Measurements from ENCODE around the gene WBP1. TPM values are rescaled to one million over a fixed set of nuclear protein-coding genes. Genes with fewer than 3 reads are reported as not detected.
"Not testable (repeated sequence)": the region's sequence is repeated elsewhere in the genome, so short reads cannot be mapped to it uniquely, and the experiment has no call there.

WBP1 gene
- total RNA-seq, 4 donors from 2014 or later: 44.2 to 91.5 (median 47.0) TPM

DNA sequence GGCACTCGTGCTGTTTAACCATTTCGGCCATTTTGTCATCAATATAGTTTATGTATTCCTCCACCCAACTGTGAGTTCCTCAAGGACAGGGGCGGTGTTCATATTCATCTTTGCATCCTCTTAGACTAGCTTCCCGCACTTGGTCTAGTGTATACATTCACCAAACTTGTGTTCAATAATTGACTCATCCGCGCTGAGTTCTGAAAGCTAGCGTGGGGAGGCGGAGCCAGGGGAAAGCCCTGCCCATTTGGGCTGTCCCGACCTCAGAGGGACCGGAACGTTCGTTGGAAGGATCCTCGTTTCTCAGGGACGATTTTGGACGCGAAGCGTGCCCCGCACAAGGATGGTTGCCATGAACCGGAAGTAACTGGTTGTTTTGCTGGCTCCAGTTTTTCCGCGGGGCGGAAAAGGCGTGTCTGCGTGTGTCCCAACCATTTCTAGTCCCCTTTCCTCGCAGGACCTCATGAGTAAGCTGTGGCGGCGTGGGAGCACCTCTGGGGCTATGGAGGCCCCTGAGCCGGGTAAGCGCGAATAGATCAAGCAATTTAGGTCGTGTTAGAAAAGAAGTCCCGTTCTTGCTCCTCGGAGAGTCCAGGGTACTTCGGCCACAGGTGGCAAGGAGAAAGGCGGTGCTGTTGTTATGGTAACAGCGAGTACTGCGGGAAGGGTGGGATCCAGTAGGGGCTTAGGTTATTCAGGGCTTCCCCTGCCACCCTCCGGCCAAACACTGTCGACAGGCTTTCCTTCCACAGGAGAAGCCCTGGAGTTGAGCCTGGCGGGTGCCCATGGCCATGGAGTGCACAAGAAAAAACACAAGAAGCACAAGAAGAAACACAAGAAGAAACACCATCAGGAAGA lies 3.4 kb upstream of the WBP1 start, which contains the start of gene INO80B:
INO80B (plus strand) TSS at position 434 of the 858 bp plus-strand sequence; CDS start at position 464, 30 bp downstream.
- Histone ChIP-seq H3K9me3 (no peaks in the 10 kb centered on the region), H3K27ac (peak within 1 kb of the TSS in 3 of 4 donors; percentile 74 to 82 (median 76)), H3K4me3 (peak within 1 kb of the TSS; percentile 54 to 79), H3K4me1 (peaks cover 2 to 44% (median 29%) of the 10 kb centered on the region in 3 donors), H3K27me3 (no peaks in the 10 kb centered on the region), H3K36me3 (no peaks in the 10 kb centered on the region)
- peak; percentile 61 for ATAC-seq
- TF ChIP-seq POLR2AphosphoS5 (IDR thresholded peaks at IDR 0.05): peak; percentile 91
- TF ChIP-seq POLR2A (IDR thresholded peaks at IDR 0.05): peak in 1 of 2 donors; percentile 12
- TF ChIP-seq, protein P1, sequence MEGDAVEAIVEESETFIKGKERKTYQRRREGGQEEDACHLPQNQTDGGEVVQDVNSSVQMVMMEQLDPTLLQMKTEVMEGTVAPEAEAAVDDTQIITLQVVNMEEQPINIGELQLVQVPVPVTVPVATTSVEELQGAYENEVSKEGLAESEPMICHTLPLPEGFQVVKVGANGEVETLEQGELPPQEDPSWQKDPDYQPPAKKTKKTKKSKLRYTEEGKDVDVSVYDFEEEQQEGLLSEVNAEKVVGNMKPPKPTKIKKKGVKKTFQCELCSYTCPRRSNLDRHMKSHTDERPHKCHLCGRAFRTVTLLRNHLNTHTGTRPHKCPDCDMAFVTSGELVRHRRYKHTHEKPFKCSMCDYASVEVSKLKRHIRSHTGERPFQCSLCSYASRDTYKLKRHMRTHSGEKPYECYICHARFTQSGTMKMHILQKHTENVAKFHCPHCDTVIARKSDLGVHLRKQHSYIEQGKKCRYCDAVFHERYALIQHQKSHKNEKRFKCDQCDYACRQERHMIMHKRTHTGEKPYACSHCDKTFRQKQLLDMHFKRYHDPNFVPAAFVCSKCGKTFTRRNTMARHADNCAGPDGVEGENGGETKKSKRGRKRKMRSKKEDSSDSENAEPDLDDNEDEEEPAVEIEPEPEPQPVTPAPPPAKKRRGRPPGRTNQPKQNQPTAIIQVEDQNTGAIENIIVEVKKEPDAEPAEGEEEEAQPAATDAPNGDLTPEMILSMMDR (IDR thresholded peaks at IDR 0.05): no peak
- TF ChIP-seq EP300 (IDR thresholded peaks at IDR 0.05): no peak
- WGBS, 2 donors (ENCODE audit: low coverage in 1 of 2): 0 to 1% methylated on average over 2 to 16 of the region's 40 CpGs

- no peak for ATAC-seq
- H3K4me3 ChIP-seq: peak overlapping the region; percentile 58 to 79
- 0 to 6% methylated on average over 3 to 7 of the region's 27 CpGs for WGBS, 2 donors (ENCODE audit: low coverage in 1 of 2)
- TF ChIP-seq POLR2A (IDR thresholded peaks at IDR 0.05) (no peak), POLR2AphosphoS5 (IDR thresholded peaks at IDR 0.05) (no peak), EP300 (IDR thresholded peaks at IDR 0.05) (no peak)
- TF ChIP-seq, protein P1 (IDR thresholded peaks at IDR 0.05): no peak
- peaks cover 0 to 13% of the 10 kb centered on the region in 2 donors for H3K36me3 ChIP-seq
- H3K27ac ChIP-seq: peak overlapping the region; percentile 80 to 98 (median 94)
- no peaks in the 10 kb centered on the region for H3K27me3 ChIP-seq
- peaks cover 2 to 44% (median 29%) of the 10 kb centered on the region in 3 donors for H3K4me1 ChIP-seq
- no peaks in the 10 kb centered on the region for H3K9me3 ChIP-seq
Measured at GRCh38 chr2:74457129-74457548, 1.1 kb upstream of the WBP1 start.

GRCh38 chr2:74457549-74458131 lies 598 bp upstream of the WBP1 start:
- Histone ChIP-seq H3K9me3 (no peaks in the 10 kb centered on the region), H3K4me1 (peaks cover 2 to 44% (median 29%) of the 10 kb centered on the region in 3 donors), H3K4me3 (peak overlapping the region; percentile 58 to 79), H3K36me3 (peaks cover 0 to 18% of the 10 kb centered on the region in 2 donors), H3K27ac (peak overlapping the region; percentile 80 to 98 (median 94)), H3K27me3 (no peaks in the 10 kb centered on the region)
- TF ChIP-seq POLR2AphosphoS5 (IDR thresholded peaks at IDR 0.05): no peak
- TF ChIP-seq POLR2A (IDR thresholded peaks at IDR 0.05): peak; percentile 28 to 29
- peak; percentile 8 for ATAC-seq
- WGBS, 2 donors (ENCODE audit: low coverage in 1 of 2): 0% methylated on average over 4 of the region's 46 CpGs; no CpG with 5 or more reads in 1 of the 2 donors

GRCh38 chr2:74458938-74459363 lies 713 bp downstream of the WBP1 start:
- Histone ChIP-seq H3K36me3 (peaks cover 0 to 25% of the 10 kb centered on the region in 2 donors), H3K9me3 (no peaks in the 10 kb centered on the region), H3K4me3 (peak overlapping the region; percentile 67 to 79), H3K4me1 (peaks cover 2 to 48% (median 31%) of the 10 kb centered on the region in 3 donors), H3K27ac (peak overlapping the region in 3 of 4 donors; percentile 84 to 91 (median 87)), H3K27me3 (no peaks in the 10 kb centered on the region)
- no peak for ATAC-seq
- TF ChIP-seq POLR2A (IDR thresholded peaks at IDR 0.05): no peak
- no peak for TF ChIP-seq EP300 (IDR thresholded peaks at IDR 0.05)
- TF ChIP-seq POLR2AphosphoS5 (IDR thresholded peaks at IDR 0.05): no peak
- TF ChIP-seq, protein P1 (IDR thresholded peaks at IDR 0.05): no peak
- 0 to 6% methylated on average over 4 to 10 of the region's 10 CpGs for WGBS, 2 donors (ENCODE audit: low coverage in 1 of 2)

GRCh38 chr2:74459503-74460118 lies 1.4 kb downstream of the WBP1 start:
- TF ChIP-seq POLR2AphosphoS5 (IDR thresholded peaks at IDR 0.05): peak; percentile 2
- Histone ChIP-seq H3K4me1 (peaks cover 5 to 50% (median 35%) of the 10 kb centered on the region in 3 donors), H3K36me3 (peaks cover 0 to 25% of the 10 kb centered on the region in 2 donors)
- not testable (repeated sequence) for ATAC-seq, H3K27ac ChIP-seq, H3K9me3 ChIP-seq, H3K27me3 ChIP-seq, H3K4me3 ChIP-seq
- WGBS, 2 donors (ENCODE audit: low coverage in 1 of 2): 82 to 100% methylated on average over 1 to 10 of the region's 13 CpGs

DNA sequence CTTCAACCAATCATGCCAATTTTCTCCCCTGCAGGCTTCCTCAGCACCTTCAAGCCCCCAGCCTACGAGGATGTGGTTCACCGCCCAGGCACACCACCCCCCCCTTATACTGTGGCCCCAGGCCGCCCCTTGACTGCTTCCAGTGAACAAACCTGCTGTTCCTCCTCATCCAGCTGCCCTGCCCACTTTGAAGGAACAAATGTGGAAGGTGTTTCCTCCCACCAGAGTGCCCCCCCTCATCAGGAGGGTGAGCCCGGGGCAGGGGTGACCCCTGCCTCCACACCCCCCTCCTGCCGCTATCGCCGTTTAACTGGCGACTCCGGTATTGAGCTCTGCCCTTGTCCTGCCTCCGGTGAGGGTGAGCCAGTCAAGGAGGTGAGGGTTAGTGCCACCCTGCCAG lies 1.9 kb downstream of the WBP1 start:
- H3K4me3 ChIP-seq, H3K27me3 ChIP-seq, ATAC-seq, H3K27ac ChIP-seq, H3K9me3 ChIP-seq: not testable (repeated sequence)
- peaks cover 5 to 50% (median 35%) of the 10 kb centered on the region in 3 donors for H3K4me1 ChIP-seq
- WGBS, 2 donors (ENCODE audit: low coverage in 1 of 2): 69% methylated on average over 4 of the region's 10 CpGs; no CpG with 5 or more reads in 1 of the 2 donors
- H3K36me3 ChIP-seq: peaks cover 0 to 25% of the 10 kb centered on the region in 2 donors
